ENCODE results near the gene RCL1.
"Not testable (repeated sequence)": the region's sequence is repeated elsewhere in the genome, so short reads cannot be mapped to it uniquely, and the experiment has no call there.

The RCL1 gene

DNA sequence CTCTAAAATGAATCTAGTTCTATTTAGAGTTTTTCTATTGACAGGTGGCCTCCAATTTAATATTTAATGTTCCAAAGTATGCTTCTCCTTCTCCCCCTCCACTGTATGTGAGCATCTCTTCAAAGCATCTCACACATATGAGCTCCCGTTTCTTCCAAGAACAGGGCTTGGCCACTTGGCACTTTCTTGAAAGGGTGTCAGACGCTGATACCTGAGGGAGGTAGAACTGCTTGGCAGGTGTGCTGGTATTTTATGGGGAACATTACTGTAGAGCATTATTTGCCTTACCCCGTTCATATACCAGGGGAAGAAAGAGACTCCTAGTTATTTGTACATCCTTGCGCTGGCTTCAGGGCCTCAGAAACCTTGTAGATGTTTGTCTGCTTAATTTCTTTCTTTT lies 1.9 kb downstream of the RCL1 start:
- DNase-seq (ENCODE audit: low read depth) = no peak
- no peak for TF ChIP-seq CTCF (IDR thresholded peaks at IDR 0.05; ENCODE audit: low read length, missing control alignments)
- H3K4me3 ChIP-seq (replicated peaks; ENCODE audit: low read depth, low read length) = no peak overlapping the region

GRCh38 chr9:4795108-4795507 lies 2.4 kb downstream of the RCL1 start:
- DNase-seq (ENCODE audit: low read depth); H3K4me3 ChIP-seq (replicated peaks; ENCODE audit: low read depth, low read length): not testable (repeated sequence)

- H3K4me3 ChIP-seq (replicated peaks; ENCODE audit: low read depth, low read length) = no peak overlapping the region
- no peak for DNase-seq (ENCODE audit: low read depth)
- TF ChIP-seq CTCF (IDR thresholded peaks at IDR 0.05; ENCODE audit: low read length, missing control alignments) = no peak
These were observed 3.8 kb downstream of the RCL1 start for GRCh38 chr9:4796530-4796929.

DNA sequence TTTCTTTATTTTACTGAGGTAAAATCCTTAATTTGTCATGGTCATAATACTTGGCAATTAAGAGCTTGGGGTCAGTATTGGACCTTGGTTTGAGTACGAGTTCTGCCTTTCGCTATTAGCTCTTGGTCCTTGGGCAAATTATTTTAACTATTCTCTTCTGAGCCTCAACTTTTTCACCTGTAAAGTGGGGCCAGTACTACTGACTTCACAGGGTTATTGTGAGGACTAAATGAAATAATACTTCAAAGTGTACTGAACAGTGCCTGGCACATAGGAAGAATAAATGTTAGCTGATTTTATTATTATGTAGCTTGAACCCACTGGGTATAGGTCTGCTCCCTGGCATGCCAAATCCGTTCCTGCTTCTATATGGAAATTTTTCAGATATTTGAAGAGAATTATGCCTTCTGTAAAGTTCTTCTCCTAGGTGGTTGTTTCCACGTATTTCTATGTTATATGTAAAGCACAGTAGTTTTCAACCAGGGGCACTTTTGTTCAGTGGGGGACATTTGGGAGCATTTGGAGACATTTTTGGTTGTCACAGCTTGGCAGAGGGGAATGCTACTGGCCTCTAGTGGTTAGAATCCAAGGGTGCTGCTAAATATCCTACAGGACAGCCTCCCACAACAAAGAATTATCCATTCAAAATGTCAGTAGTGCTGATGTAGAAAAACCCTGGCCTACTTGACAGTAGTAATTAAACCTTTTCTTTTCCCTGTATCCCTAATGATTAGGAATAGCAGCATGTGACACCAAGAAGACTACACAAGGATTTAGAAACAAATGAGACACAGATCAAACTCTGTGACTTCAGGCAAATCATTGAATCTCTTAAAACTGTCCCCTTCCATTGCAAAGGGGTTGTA lies 4.5 kb downstream of the RCL1 start:
- DNase-seq (ENCODE audit: low read depth) = peak; percentile 62
- H3K4me3 ChIP-seq (replicated peaks; ENCODE audit: low read depth, low read length) = no peak overlapping the region
- TF ChIP-seq CTCF (IDR thresholded peaks at IDR 0.05; ENCODE audit: low read length, missing control alignments) = peak; percentile 89

DNA sequence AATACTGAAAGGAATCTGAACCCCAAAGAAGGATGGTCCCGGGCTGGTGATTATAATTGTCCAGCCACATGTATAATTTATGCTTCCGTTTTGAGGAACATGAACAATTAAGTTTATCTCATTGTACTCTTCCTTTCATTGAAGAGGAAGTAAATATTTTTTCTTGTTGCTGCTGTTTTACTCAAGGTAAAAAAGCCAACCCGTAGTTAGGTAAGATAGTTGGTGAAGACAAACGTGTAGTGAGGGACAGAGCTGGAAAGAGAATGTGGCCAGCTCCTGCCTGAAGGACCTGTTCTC lies 5.1 kb downstream of the RCL1 start:
- no peak overlapping the region for H3K4me3 ChIP-seq (replicated peaks; ENCODE audit: low read depth, low read length)
- TF ChIP-seq CTCF (IDR thresholded peaks at IDR 0.05; ENCODE audit: low read length, missing control alignments) = no peak
- no peak for DNase-seq (ENCODE audit: low read depth)

DNA sequence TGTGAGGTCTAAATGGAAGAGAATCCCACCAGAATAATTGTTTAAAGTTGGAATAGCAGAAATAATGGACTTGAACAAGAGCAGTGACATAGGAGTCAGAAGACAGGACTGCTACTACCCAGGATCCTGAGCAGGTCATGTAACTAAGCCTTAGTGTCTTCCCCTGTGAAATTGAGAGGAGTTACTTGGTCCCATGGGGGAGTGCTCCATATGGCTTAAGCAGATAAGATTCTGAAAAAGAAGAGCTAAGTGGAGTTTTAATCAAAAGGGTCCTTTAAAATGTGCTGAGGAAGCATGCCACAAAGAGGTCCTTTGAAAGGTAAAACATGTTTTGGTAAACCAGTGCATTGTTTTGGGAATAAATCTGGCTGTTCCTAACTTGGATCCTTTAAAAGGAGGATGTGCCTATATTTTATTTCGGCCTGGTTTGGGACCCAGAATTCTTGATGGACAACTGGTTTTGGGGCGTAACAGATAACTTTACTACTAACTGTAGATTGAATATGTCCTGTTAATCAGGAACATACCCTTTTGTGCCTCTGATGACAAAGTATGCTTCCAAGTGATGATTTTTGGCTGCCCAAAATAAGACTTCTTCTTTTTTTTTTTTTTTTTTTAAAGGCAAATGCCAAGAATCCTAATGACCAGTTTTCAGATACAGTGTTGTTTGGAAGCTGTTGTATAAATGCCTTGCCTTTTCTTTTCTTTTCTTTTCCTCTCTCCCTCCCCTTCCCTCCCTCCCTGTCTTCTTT lies 5.7 kb downstream of the RCL1 start:
- no peak for TF ChIP-seq CTCF (IDR thresholded peaks at IDR 0.05; ENCODE audit: low read length, missing control alignments)
- no peak for DNase-seq (ENCODE audit: low read depth)
- no peak overlapping the region for H3K4me3 ChIP-seq (replicated peaks; ENCODE audit: low read depth, low read length)

- no peak for TF ChIP-seq CTCF (IDR thresholded peaks at IDR 0.05; ENCODE audit: low read length, missing control alignments)
- no peak overlapping the region for H3K4me3 ChIP-seq (replicated peaks; ENCODE audit: low read depth, low read length)
- DNase-seq (ENCODE audit: low read depth) = no peak
These were observed 6.3 kb downstream of the RCL1 start for GRCh38 chr9:4799033-4799430.
